WTC11 (cell line): ENCODE measurements around the gene ZNRF1. TPM values are rescaled to one million over a fixed set of nuclear protein-coding genes. Genes with fewer than 3 reads are reported as not detected.

Source experiments
- ARID4B ChIP-seq: sonication (generic); formaldehyde crosslinking; IDR thresholded peaks from 2 replicates; pipeline ENCODE4 v1.8.0; 2023; ENCODE audit warnings: missing genetic modification reagents, mild to moderate bottlenecking, borderline replicate concordance
- CBFB ChIP-seq: sonication (generic); formaldehyde crosslinking; IDR thresholded peaks from 2 replicates; pipeline ENCODE4 v1.8.1; 2022; ENCODE audit warnings: mild to moderate bottlenecking, low read depth, missing genetic modification reagents
- E2F4 ChIP-seq: sonication (generic); formaldehyde crosslinking; IDR thresholded peaks from 2 replicates; pipeline ENCODE4 v1.8.1; 2022; ENCODE audit warnings: low read depth, mild to moderate bottlenecking, moderate library complexity, missing genetic modification reagents, borderline replicate concordance
- E2F5 ChIP-seq: sonication (generic); formaldehyde crosslinking; IDR thresholded peaks from 2 replicates; pipeline ENCODE4 v1.8.1; 2022; ENCODE audit warnings: mild to moderate bottlenecking, moderate library complexity, missing genetic modification reagents
- FOXK1 ChIP-seq: sonication (generic); formaldehyde crosslinking; IDR thresholded peaks from 2 replicates; pipeline ENCODE4 v1.8.0; 2022; ENCODE audit warnings: mild to moderate bottlenecking, moderate library complexity, missing genetic modification reagents
- FOXP1 ChIP-seq: sonication (generic); formaldehyde crosslinking; IDR thresholded peaks from 2 replicates; pipeline ENCODE4 v1.8.0; 2022; ENCODE audit warnings: missing genetic modification reagents, mild to moderate bottlenecking, moderate library complexity, borderline replicate concordance
- FOXP4 ChIP-seq: sonication (generic); formaldehyde crosslinking; IDR thresholded peaks from 2 replicates; pipeline ENCODE4 v1.8.0; 2022; ENCODE audit warnings: mild to moderate bottlenecking, missing genetic modification reagents
- HMGA2 ChIP-seq: fragments of 250-450 bp; sonication (Bioruptor Pico); IDR thresholded peaks from 2 replicates; pipeline ENCODE4 v1.4.0; 2021; ENCODE audit warnings: mild to moderate bottlenecking, moderate library complexity
- HMGXB4 ChIP-seq: sonication (generic); formaldehyde crosslinking; IDR thresholded peaks from 2 replicates; pipeline ENCODE4 v1.8.1; 2023; ENCODE audit warnings: mild to moderate bottlenecking, moderate library complexity, missing genetic modification reagents
- NR2C2 ChIP-seq: sonication (generic); formaldehyde crosslinking; IDR thresholded peaks from 2 replicates; pipeline ENCODE4 v1.8.0; 2022; ENCODE audit warnings: mild to moderate bottlenecking, missing genetic modification reagents
- ZNF138 ChIP-seq: sonication (generic); formaldehyde crosslinking; conservative IDR thresholded peaks from 2 replicates; pipeline ENCODE4 v1.8.1; 2022; ENCODE audit warnings: mild to moderate bottlenecking, moderate library complexity, missing genetic modification reagents
- ZNF281 ChIP-seq: sonication (generic); formaldehyde crosslinking; IDR thresholded peaks from 2 replicates; pipeline ENCODE4 v1.8.0; 2023; ENCODE audit warnings: mild to moderate bottlenecking, missing genetic modification reagents
- total RNA-seq: library from RNA; stranded (reverse); gene quantifications from 3 replicates; pipeline ENCODE4 v1.2.3, GENCODE V29; 2021
- TF ChIP-seq, protein P1 (sequence below): sonication (generic); formaldehyde crosslinking; IDR thresholded peaks from 2 replicates; pipeline ENCODE4 v1.8.1; 2023; ENCODE audit warnings: mild to moderate bottlenecking, missing genetic modification reagents, moderate library complexity
- TF ChIP-seq, protein P2 (sequence below): sonication (generic); formaldehyde crosslinking; IDR thresholded peaks from 2 replicates; pipeline ENCODE4 v1.8.0; 2022; ENCODE audit warnings: mild to moderate bottlenecking, missing genetic modification reagents

ZNRF1 gene
- total RNA-seq, 1 experiment from 2014 or later, result 47.6 TPM

DNA sequence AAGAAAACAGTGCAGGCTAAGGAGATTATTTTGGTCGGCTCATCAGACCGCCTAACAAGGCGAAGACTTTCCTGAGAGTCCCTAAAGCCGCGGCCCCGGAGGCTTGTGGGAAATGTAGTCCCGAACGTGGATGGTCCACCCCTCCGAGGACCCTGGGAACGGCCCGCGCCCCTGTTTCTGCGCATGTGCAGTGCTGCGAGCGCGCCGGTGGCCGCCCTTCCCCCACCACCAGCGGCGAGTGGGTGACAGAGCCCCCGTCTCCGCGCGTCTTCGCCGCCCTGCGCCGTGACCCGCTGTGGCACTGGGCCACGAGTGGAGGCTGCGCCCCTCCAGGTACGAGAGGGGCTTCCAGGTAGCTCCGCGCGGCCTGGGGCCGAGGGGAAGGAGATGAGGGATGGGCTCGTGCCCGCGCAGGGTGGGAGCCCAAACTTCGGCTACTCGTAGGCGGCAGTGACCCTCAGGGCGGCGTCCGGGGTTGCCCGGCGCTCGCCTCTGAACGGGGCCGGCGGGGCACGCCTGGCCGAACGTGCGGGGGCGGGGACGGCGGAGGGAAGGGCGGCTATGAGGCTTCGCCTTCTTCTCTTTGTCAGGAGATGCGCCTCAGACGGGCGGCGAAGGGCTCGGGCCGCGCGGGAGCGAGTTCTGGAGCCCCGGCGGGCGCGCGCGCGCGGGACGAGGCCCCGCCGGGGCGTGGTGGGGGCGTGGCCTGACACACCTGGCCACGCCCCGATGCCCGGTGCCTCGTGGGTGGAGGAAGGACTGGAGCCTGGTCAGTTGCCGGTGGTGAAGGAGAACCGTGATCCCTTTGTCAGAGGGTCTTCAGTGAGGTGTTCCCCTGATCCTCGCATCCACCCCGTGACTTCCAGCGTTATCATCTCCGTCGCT is 149.7 kb downstream of the ZNRF1 start, which contains the start of gene ZFP1 (continued):
- TF ChIP-seq ZNF281 (CRISPR knock-in tag) (peak; percentile 98), ZNF138 (CRISPR knock-in tag) (0 out of 2 replicates have a peak, but pooled peaks have one; percentile 56), HMGA2 (no peak), FOXP1 (CRISPR knock-in tag) (peak; percentile 84; the same call in 1 of the 2 replicates), CBFB (CRISPR knock-in tag) (peak; percentile 66; the same call in 1 of the 2 replicates), ARID4B (peak; percentile 86; the same call in 1 of the 2 replicates), E2F4 (CRISPR knock-in tag) (0 out of 2 replicates have a peak, but pooled peaks have one; percentile 33), HMGXB4 (peak; percentile 86), NR2C2 (no peak), FOXK1 (peak; percentile 44; the same call in 1 of the 2 replicates), E2F5 (CRISPR knock-in tag) (peak; percentile 88), FOXP4 (CRISPR knock-in tag) (peak; percentile 17; the same call in 1 of the 2 replicates)
- TF ChIP-seq, protein P1, sequence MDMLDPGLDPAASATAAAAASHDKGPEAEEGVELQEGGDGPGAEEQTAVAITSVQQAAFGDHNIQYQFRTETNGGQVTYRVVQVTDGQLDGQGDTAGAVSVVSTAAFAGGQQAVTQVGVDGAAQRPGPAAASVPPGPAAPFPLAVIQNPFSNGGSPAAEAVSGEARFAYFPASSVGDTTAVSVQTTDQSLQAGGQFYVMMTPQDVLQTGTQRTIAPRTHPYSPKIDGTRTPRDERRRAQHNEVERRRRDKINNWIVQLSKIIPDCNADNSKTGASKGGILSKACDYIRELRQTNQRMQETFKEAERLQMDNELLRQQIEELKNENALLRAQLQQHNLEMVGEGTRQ (CRISPR knock-in tag), result 0 out of 2 replicates have a peak, but pooled peaks have one; percentile 16
- TF ChIP-seq, protein P2, sequence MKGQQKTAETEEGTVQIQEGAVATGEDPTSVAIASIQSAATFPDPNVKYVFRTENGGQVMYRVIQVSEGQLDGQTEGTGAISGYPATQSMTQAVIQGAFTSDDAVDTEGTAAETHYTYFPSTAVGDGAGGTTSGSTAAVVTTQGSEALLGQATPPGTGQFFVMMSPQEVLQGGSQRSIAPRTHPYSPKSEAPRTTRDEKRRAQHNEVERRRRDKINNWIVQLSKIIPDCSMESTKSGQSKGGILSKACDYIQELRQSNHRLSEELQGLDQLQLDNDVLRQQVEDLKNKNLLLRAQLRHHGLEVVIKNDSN (CRISPR knock-in tag), result peak; percentile 35; the same call in 1 of the 2 replicates
